GM12872 (cell line): Measurements from ENCODE around the gene MATN4.

Source experiments
- CTCF ChIP-seq: IDR thresholded peaks from 3 replicates; pipeline ENCODE4 v1.5.1; 2011; ENCODE audit warnings: low read depth, mild to moderate bottlenecking, low read length, moderate library complexity; ENCODE audit not compliant: insufficient read depth

MATN4 gene

GRCh38 chr20:45328451-45328850 lies 20.4 kb upstream of the MATN4 start:
- TF ChIP-seq CTCF, result no peak

- no peak for TF ChIP-seq CTCF
Observed at GRCh38 chr20:45325371-45325770, 17.3 kb upstream of the MATN4 start.

GRCh38 chr20:45323731-45324130 lies 15.6 kb upstream of the MATN4 start:
- TF ChIP-seq CTCF, result no peak

- TF ChIP-seq CTCF, result peak; percentile 48; the same call in 2 of the 3 replicates
Observed at GRCh38 chr20:45322952-45323383, 14.9 kb upstream of the MATN4 start.

- no peak for TF ChIP-seq CTCF
Observed at GRCh38 chr20:45320948-45321595, 13.0 kb upstream of the MATN4 start.

GRCh38 chr20:45318948-45319347 lies 10.8 kb upstream of the MATN4 start:
- TF ChIP-seq CTCF, result no peak

- no peak for TF ChIP-seq CTCF
Observed at GRCh38 chr20:45318386-45318939, 10.4 kb upstream of the MATN4 start.
